ENCODE results near the gene PPP1R7. TPM values are rescaled to one million over a fixed set of nuclear protein-coding genes. Genes with fewer than 3 reads are reported as not detected.

Gene PPP1R7
- total RNA-seq, 1 donor from 2014 or later: 60.7 TPM

- Histone ChIP-seq H3K36me3 (no peaks in the 10 kb centered on the region), H3K9me3 (no peaks in the 10 kb centered on the region), H3K4me1 (peaks cover 8% of the 10 kb centered on the region), H3K27me3 (no peaks in the 10 kb centered on the region), H3K27ac (no peak overlapping the region), H3K4me3 (no peak overlapping the region)
- DNase-seq: no peak
- intact Hi-C loops (cut with DNase I): no loop called here
- no peak for TF ChIP-seq CTCF (IDR thresholded peaks at IDR 0.05)
- ATAC-seq: no peak
Measured at GRCh38 chr2:241216211-241216761, 66.0 kb downstream of the PPP1R7 start.

- intact Hi-C loops (cut with DNase I): no loop called here
- Histone ChIP-seq H3K9me3 (no peaks in the 10 kb centered on the region), H3K27me3 (no peaks in the 10 kb centered on the region), H3K4me1 (peaks cover 8% of the 10 kb centered on the region), H3K4me3 (peak overlapping the region; percentile 48), H3K36me3 (no peaks in the 10 kb centered on the region), H3K27ac (peak overlapping the region; percentile 82)
- peak; percentile 80 for ATAC-seq
- TF ChIP-seq CTCF (IDR thresholded peaks at IDR 0.05): no peak
- DNase-seq: peak; percentile 88
Measured at GRCh38 chr2:241217320-241218031, 67.2 kb downstream of the PPP1R7 start.

- Histone ChIP-seq H3K36me3 (no peaks in the 10 kb centered on the region), H3K27me3 (no peaks in the 10 kb centered on the region), H3K27ac (peak overlapping the region; percentile 36), H3K4me1 (peaks cover 8% of the 10 kb centered on the region), H3K4me3 (peak overlapping the region; percentile 55), H3K9me3 (no peaks in the 10 kb centered on the region)
- peak; percentile 14 for TF ChIP-seq CTCF (IDR thresholded peaks at IDR 0.05)
- intact Hi-C loops (cut with DNase I): no loop called here
- ATAC-seq: peak; percentile 66
- peak; percentile 77 for DNase-seq
Measured at GRCh38 chr2:241218131-241219029, 68.1 kb downstream of the PPP1R7 start.

GRCh38 chr2:241219030-241219382, 68.7 kb downstream of the PPP1R7 start:
- Histone ChIP-seq H3K9me3 (no peaks in the 10 kb centered on the region), H3K27me3 (no peaks in the 10 kb centered on the region), H3K27ac (no peak overlapping the region), H3K36me3 (no peaks in the 10 kb centered on the region), H3K4me1 (peaks cover 8% of the 10 kb centered on the region), H3K4me3 (peak overlapping the region; percentile 55)
- TF ChIP-seq CTCF (IDR thresholded peaks at IDR 0.05): no peak
- no peak for DNase-seq
- ATAC-seq: no peak
- intact Hi-C loops (cut with DNase I): no loop called here

GRCh38 chr2:241219856-241220356, 69.6 kb downstream of the PPP1R7 start:
- intact Hi-C loops (cut with DNase I): no loop called here
- no peak overlapping the region for H3K27ac ChIP-seq
- no peaks in the 10 kb centered on the region for H3K36me3 ChIP-seq
- no peak overlapping the region for H3K4me3 ChIP-seq
- no peak for TF ChIP-seq CTCF (IDR thresholded peaks at IDR 0.05)
- peaks cover 8% of the 10 kb centered on the region for H3K4me1 ChIP-seq
- H3K9me3 ChIP-seq: no peaks in the 10 kb centered on the region
- no peaks in the 10 kb centered on the region for H3K27me3 ChIP-seq
- no peak for DNase-seq
- ATAC-seq: no peak

Measured in upper lobe of right lung (tissue), 1 donor.